ENCODE data around the gene MCRIP2. TPM values are rescaled to one million over a fixed set of nuclear protein-coding genes. Genes with fewer than 3 reads are reported as not detected.

Gene MCRIP2, protein sequence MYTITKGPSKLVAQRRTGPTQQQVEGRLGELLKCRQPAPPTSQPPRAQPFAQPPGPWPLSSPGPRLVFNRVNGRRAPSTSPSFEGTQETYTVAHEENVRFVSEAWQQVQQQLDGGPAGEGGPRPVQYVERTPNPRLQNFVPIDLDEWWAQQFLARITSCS
- total RNA-seq (2021; fragmentation: NEBNext Ultra II Directional; extraction: Animal tissue kit (Norgen Biotek cat#: 25700)) (45.4 and 45.7 TPM in 2 replicates), polyA plus RNA-seq (2011; rRNA removed) (75.5 and 102 TPM in 2 replicates), polyA minus RNA-seq (2011; rRNA and poly(A)+ RNA removed) (5.2 and 5.8 TPM in 2 replicates)
- polyA plus RNA-seq (2011; cell fraction: cytosol; rRNA removed): 53.7 TPM
- 63.7 TPM for polyA plus RNA-seq (2011; cell fraction: nucleus; rRNA removed)
- polyA plus RNA-seq (2012, experiment 1 of 2): 15.4 to 49.5 TPM (median 40.3 TPM) in 4 replicates
- 40.7 TPM for polyA plus RNA-seq (2012, experiment 2 of 2)
- polyA plus RNA-seq (2013, experiment 1 of 2): 75.0 TPM
- polyA plus RNA-seq (2013, experiment 2 of 2): 69.3 TPM
- polyA minus RNA-seq (2011; cell fraction: cytosol; rRNA and poly(A)+ RNA removed): 18.3 TPM
- 22.1 TPM for polyA minus RNA-seq (2011; cell fraction: nucleus; rRNA and poly(A)+ RNA removed)
- long read RNA-seq, experiment 1, transcript MCRIP2-201 (5 exons, 946 nt): major isoform, 23 of 41 reads
- long read RNA-seq, experiment 1, partial matches to known transcripts: 9 of 41 reads
- long read RNA-seq, experiment 1, other reads (novel, unspliced or antisense): 5 of 41 reads
- long read RNA-seq, experiment 2, partial matches to known transcripts: 0 of 2 reads
- long read RNA-seq, experiment 2, other reads (novel, unspliced or antisense): 2 of 2 reads

DNA sequence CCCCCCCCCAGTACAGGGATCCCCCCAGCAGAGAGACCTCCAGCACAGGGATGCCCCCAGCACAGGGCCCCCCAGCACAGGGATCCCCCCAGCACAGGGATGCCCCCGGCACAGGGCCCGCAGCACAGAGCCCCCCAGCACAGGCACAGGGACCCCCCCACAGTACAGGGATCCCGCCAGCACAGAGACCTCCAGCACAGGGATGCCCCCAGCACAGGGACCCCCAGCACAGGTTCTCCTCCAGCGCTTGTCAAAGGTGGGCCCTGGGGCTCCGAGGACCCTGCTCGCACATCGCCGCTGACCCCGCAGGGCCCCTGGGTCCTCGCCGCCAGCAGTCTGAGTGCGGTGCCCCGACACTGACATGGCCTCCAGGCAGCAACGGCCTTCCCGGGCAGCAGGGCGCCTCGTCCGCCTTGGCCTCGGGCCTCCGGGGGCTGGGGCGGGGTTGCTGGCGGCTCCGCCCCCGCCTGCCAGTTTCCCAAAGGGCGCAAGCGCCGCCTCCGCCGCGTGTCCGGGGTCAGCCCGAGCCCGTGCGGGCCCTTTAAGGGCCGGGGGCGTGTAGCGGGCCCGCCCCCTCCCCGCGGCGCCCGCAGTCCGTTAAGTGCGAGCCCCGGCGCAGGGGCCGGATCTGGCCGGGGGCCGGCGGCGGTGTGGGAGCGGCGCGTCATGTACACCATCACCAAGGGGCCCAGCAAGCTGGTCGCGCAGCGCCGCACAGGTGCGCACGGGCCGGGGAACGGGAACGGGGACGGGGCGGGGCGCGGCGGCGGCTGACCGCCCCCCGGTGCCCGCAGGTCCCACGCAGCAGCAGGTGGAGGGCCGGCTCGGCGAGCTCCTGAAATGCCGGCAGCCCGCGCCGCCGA, at the start of gene MCRIP2:
Gene MCRIP2, plus strand, starts transcription at position 503 of the 863 bp plus-strand sequence. Its CDS starts 164 bp downstream, at position 667.
- Histone ChIP-seq H3K14ac (ENCODE audit: insufficient read length) (no peak within 1 kb of the TSS), H2BK5ac (ENCODE audit: low read depth, low read length) (peak within 1 kb of the TSS; percentile 81; the same call in 1 of the 2 replicates), H2BK20ac (ENCODE audit: low read length) (no peak within 1 kb of the TSS), H3K56ac (replicated peaks; ENCODE audit: insufficient read length, low read depth, low read length) (peak within 1 kb of the TSS; percentile 77), H2AFZ (ENCODE audit: low read length) (no peak within 1 kb of the TSS; the same call in 1 of the 2 replicates), H2BK12ac (ENCODE audit: low read depth, low read length) (no peak within 1 kb of the TSS), H3K9ac (replicated peaks in 1 of 4; ENCODE audit: extremely low read depth in 1 of 4, low read depth in 3 of 4, low read length in 3 of 4) (peak within 1 kb of the TSS in 3 of 4 experiments; percentile 51 to 67 (median 55); a peak in 5 of 7 replicates), H2BK15ac (ENCODE audit: low read length) (no peak within 1 kb of the TSS), H3K23me2 (ENCODE audit: low read depth, low read length) (peaks cover 8% of the 10 kb centered on the region; the same call in 1 of the 2 replicates), H3K18ac (ENCODE audit: extremely low read depth, low read length) (peak within 1 kb of the TSS; percentile 71), H3K4ac (replicated peaks; ENCODE audit: insufficient read length, low read depth, low read length) (peak within 1 kb of the TSS; percentile 44), H3K4me1 (replicated peaks in 1 of 4; ENCODE audit: control insufficient read depth in 3 of 4, insufficient read depth in 4 of 4, low read length in 3 of 4) (peaks cover 0 to 29% (median 22%) of the 10 kb centered on the region in 4 experiments; a peak in 6 of 7 replicates), H3K79me1 (ENCODE audit: low read depth, low read length) (no peaks in the 10 kb centered on the region; the same call in 1 of the 2 replicates), H4K91ac (replicated peaks; ENCODE audit: insufficient read length, low read length) (peak within 1 kb of the TSS; percentile 54), H3K79me2 (ENCODE audit: control insufficient read depth in 1 of 2, insufficient read depth in 2 of 2, low read length in 2 of 2) (peaks cover 0 to 2% of the 10 kb centered on the region in 2 experiments; a peak in 1 of 4 replicates), H2AK5ac (ENCODE audit: low read depth, low read length) (no peak within 1 kb of the TSS), H3K23ac (ENCODE audit: insufficient read length) (no peak within 1 kb of the TSS), H3K9me3 (ENCODE audit: insufficient read depth in 2 of 2, low read depth in 1 of 2, low read length in 1 of 2) (no peaks in the 10 kb centered on the region), H3K4me3 (ENCODE audit: extremely low read depth in 1 of 4, insufficient read depth in 2 of 4, low read depth in 3 of 4, low read length in 4 of 4) (peak within 1 kb of the TSS; percentile 51 to 88 (median 61)), H4K20me1 (replicated peaks in 1 of 2; ENCODE audit: control insufficient read depth in 1 of 2, insufficient read depth in 2 of 2, low read length in 2 of 2) (peaks cover 0 to 3% of the 10 kb centered on the region in 2 experiments), H3K36me3 (ENCODE audit: control insufficient read depth in 2 of 4, insufficient read depth in 4 of 4, low read length in 3 of 4) (no peaks in the 10 kb centered on the region), H3K4me2 (ENCODE audit: insufficient read depth in 1 of 2, low read depth in 2 of 2, low read length in 2 of 2) (peak within 1 kb of the TSS; percentile 56 to 80), H3K27me3 (replicated peaks in 1 of 4; ENCODE audit: control insufficient read depth in 3 of 4, extremely low read depth in 1 of 4, insufficient read depth in 3 of 4, low read length in 3 of 4) (peaks cover 0 to 5% (median 1%) of the 10 kb centered on the region in 4 experiments; a peak in 2 of 7 replicates), H4K5ac (ENCODE audit: insufficient read length, low read depth, low read length) (peak within 1 kb of the TSS; percentile 5), H4K8ac (ENCODE audit: extremely low read depth, insufficient read depth, low read length) (peak within 1 kb of the TSS; percentile 84; the same call in 1 of the 2 replicates), H3K27ac (ENCODE audit: low read depth, low read length) (no peak within 1 kb of the TSS), H2BK120ac (replicated peaks; ENCODE audit: low read depth, low read length) (no peak within 1 kb of the TSS)
- ChIA-PET CTCF (ENCODE audit: partially characterized antibody) (interaction anchor here (1.5 kb wide), 1 partner anchor 40 kb away, joined by 5 read pairs; no protein-coding TSS in a partner anchor), POLR2A (ENCODE audit: partially characterized antibody) (interaction anchor here (1.0 to 1.4 kb wide), 6 partner anchors 19 to 114 kb away, joined by 3 to 5 read pairs (median 4); partner anchors contain the start of genes CAPN15, JMJD8 and WDR24)
- FAIRE-seq (no peak), DNase-seq (ENCODE audit: low read depth in 1 of 2, low spot score in 2 of 2) (peak in 1 of 2 experiments; percentile 92)
- 8% methylated on average over 32 of the region's 81 CpGs; no CpG with 5 or more reads in 1 of the 2 experiments for WGBS, 2 experiments (ENCODE audit: extremely low coverage in 1 of 2, insufficient coverage in 1 of 2, insufficient read length in 1 of 2, insufficient replicate concordance in 2 of 2, low coverage in 1 of 2, low lambda C conversion rate in 2 of 2, missing lambda C conversion rate in 1 of 2)
- no peak for TF ChIP-seq NANOG (IDR thresholded peaks at IDR 0.05; ENCODE audit: insufficient read depth, low read depth, low read length, poor library complexity, severe bottlenecking)
- TF ChIP-seq TAF7 (optimal IDR thresholded peaks at IDR 0.05; ENCODE audit: borderline replicate concordance, low read depth, low read length): no peak
- TF ChIP-seq, protein P1, sequence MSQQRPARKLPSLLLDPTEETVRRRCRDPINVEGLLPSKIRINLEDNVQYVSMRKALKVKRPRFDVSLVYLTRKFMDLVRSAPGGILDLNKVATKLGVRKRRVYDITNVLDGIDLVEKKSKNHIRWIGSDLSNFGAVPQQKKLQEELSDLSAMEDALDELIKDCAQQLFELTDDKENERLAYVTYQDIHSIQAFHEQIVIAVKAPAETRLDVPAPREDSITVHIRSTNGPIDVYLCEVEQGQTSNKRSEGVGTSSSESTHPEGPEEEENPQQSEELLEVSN (IDR thresholded peaks at IDR 0.05): peak; percentile 38; the same call in 1 of the 2 replicates
- TF ChIP-seq EGR1 (IDR thresholded peaks at IDR 0.05; ENCODE audit: borderline replicate concordance, low read depth, low read length): peak; percentile 92; the same call in 1 of the 2 replicates
- no peak for TF ChIP-seq CBX8 (IDR thresholded peaks at IDR 0.05; ENCODE audit: borderline replicate concordance, low read depth, low read length)

Data from H1 (cell line).